ENCODE data around the gene LPP.

The LPP gene

DNA sequence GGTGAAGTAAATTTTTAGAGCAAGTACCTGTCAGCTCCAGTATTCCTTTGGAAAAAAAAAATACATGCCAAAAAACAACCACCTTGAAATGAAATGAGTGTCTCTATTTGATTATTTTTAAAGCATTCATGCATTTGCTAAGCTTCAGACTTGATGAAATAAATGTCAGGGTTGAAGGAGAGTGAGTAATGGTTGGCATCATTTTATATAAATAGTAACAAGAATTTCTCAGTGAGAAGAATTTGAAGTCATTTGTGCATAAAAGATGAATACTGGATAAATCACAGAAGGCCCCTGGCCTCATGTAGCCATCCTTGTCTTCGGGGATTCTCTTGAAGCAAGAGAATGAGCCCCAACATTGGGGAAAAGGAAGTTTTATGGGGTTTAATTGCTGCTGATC lies 318.4 kb downstream of the LPP start:
- no peak for DNase-seq (ENCODE audit: low read depth in 1 of 2, low spot score in 1 of 2)
- TF ChIP-seq JUND (IDR thresholded peaks at IDR 0.05; ENCODE audit: low read depth), result no peak
- in situ Hi-C loops (cut with HindIII; ENCODE audit: low pct_unique_long_range_greater_than_20kb, low sequenced_read_pairs), result no loop called here

DNA sequence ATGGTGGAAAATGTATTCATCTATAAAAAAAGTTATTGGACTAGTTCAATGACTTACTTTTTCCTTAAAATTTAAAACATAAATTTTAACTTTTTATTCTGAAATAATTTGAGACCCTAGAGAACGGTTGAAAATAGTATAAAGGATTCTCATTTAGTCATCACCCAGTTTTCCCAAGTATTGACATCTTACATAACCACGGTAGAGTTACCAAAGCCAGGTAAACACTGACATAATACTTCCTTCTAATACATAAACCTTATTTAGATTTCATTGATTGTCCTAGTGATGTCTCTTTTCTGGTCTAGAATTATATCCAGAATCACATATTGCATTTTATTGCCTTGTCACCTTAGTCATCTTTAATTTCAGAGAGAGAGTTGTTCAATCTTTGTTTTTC lies 319.1 kb downstream of the LPP start:
- in situ Hi-C loops (cut with HindIII; ENCODE audit: low pct_unique_long_range_greater_than_20kb, low sequenced_read_pairs), result no loop called here
- DNase-seq (ENCODE audit: low read depth in 1 of 2, low spot score in 1 of 2), result no peak
- no peak for TF ChIP-seq JUND (IDR thresholded peaks at IDR 0.05; ENCODE audit: low read depth)

DNA sequence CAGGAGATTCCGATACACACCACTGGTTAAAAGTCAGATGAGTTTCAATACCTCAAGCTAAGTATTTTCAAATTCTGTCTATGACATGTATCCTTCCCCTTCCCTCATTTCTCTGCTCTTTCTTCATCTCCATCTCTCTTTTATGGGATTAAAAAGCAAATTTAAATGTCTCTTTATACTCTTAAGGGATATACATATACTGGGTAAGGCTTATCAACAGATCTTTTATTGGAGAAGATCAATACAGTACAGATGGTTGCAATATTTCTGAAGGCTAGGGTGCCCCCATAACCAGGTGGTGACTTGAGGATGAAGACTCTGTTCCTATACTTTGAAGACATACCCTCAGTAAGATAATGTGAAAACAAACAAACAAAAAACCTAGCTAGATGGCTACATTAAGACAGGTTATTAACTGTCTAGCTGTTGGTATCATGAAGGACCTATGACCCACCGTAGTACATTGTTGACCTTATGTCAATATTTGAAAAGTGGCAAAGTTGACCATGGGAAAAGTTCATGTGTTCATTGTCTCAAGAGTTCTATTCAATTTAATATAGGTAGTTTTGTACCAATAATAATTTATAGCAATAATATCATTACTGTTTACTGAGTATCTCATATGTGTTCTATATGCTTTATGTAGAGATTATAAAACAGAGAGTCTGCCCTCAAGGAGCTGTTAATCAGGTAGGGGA lies 319.8 kb downstream of the LPP start:
- DNase-seq (ENCODE audit: low read depth in 1 of 2, low spot score in 1 of 2), result no peak
- TF ChIP-seq JUND (IDR thresholded peaks at IDR 0.05; ENCODE audit: low read depth), result no peak
- in situ Hi-C loops (cut with HindIII; ENCODE audit: low pct_unique_long_range_greater_than_20kb, low sequenced_read_pairs), result no loop called here

DNA sequence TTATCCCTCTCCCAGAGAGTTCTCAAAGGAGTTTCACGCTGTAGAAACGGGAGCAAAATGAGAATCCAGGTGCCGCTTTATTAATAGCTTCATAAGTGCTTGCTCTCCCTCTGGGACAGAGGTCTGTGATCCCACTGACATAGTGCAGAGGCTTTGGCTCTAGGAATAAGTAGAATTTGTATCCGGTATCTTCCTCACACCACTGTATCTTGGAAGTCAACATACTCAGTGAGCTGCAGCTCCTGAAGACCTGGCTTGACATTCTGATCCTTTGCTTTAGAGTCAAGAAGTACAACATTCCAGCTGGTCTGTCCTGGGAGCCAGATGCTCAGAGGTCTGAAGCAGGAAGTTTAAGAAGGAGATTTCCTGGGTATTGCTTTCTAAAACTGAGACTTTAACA lies 323.0 kb downstream of the LPP start:
- in situ Hi-C loops (cut with HindIII; ENCODE audit: low pct_unique_long_range_greater_than_20kb, low sequenced_read_pairs), result no loop called here
- no peak for TF ChIP-seq JUND (IDR thresholded peaks at IDR 0.05; ENCODE audit: low read depth)
- DNase-seq (ENCODE audit: low read depth in 1 of 2, low spot score in 1 of 2), result no peak

DNA sequence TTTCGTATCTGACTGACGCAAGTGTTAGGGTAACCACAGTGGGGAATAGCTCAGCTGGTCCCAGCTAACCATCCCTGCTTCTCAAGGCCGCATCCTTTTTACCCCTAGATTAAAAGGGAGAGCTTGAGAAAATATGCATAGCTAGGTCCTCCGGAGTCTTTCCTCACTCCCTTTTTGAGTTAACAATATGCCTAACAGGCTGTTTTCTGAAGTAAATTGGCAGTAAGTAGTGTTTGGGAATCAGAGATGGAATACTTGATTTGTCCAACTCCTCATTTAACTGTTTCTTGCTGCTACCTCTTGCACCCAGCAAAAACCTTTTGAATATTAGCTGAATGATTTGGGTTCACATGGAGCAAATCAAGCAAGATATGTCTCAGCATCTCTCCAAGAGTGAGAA lies 326.1 kb downstream of the LPP start:
- in situ Hi-C loops (cut with HindIII; ENCODE audit: low pct_unique_long_range_greater_than_20kb, low sequenced_read_pairs), result no loop called here
- TF ChIP-seq JUND (IDR thresholded peaks at IDR 0.05; ENCODE audit: low read depth), result no peak
- no peak for DNase-seq (ENCODE audit: low read depth in 1 of 2, low spot score in 1 of 2)

DNA sequence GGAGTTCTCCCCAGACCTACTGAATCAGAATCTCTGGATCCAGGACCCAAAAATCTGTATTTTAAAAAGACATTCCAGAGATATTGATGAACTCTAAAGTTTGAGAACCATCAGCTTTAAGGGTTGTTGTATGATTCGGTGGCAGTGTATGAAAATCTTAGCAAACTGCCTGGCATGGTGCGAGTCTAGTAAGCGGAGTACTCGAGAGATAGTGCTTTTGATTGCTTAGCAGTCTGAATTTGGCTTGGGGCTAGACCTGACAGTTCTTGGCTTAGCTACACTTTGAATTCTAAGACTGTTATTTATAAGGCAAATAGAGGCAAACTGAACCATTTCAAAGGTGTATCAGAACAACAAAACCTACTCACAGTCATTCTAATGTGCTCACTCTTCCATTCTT lies 329.0 kb downstream of the LPP start:
- TF ChIP-seq JUND (IDR thresholded peaks at IDR 0.05; ENCODE audit: low read depth), result no peak
- no peak for DNase-seq (ENCODE audit: low read depth in 1 of 2, low spot score in 1 of 2)
- in situ Hi-C loops (cut with HindIII; ENCODE audit: low pct_unique_long_range_greater_than_20kb, low sequenced_read_pairs), result no loop called here

DNA sequence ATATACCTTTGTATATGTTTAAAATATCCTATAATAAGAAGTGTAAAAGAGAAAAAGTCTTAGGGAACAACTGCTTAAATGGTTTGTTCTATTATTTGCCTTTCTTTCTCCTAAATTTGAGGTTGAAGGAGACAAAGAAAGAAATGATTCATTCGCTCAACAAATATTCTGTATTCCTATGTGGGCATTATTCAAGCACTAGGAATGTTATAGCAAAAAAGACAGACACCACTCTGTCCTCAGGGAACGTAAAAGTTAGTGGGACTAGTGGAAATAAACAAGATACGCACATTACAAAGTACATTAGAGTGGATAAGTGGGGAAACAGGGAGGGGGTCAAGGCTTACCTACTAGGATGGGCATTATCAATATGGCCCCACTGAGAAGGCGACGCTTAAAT lies 332.2 kb downstream of the LPP start:
- DNase-seq (ENCODE audit: low read depth in 1 of 2, low spot score in 1 of 2), result no peak
- no peak for TF ChIP-seq JUND (IDR thresholded peaks at IDR 0.05; ENCODE audit: low read depth)
- in situ Hi-C loops (cut with HindIII; ENCODE audit: low pct_unique_long_range_greater_than_20kb, low sequenced_read_pairs), result no loop called here

DNA sequence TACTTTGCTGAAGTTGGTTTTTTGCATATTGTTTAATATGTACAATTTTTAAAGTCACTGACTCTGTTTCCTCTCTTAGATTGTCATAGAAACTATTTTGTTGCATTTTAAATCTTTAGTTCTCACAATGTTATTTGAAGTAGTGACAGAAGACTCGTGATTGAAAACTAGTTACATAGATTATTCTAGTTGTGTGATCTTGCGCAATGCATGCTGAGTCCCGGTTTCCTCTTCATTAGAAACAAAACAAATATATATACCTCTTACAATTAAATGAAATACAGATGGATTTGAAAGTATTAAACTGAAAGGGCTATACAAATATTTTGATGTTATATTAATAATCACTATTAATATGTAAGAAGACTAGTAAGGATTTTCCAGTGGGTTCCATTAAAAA lies 333.0 kb downstream of the LPP start:
- in situ Hi-C loops (cut with HindIII; ENCODE audit: low pct_unique_long_range_greater_than_20kb, low sequenced_read_pairs), result no loop called here
- no peak for TF ChIP-seq JUND (IDR thresholded peaks at IDR 0.05; ENCODE audit: low read depth)
- no peak for DNase-seq (ENCODE audit: low read depth in 1 of 2, low spot score in 1 of 2)

DNA sequence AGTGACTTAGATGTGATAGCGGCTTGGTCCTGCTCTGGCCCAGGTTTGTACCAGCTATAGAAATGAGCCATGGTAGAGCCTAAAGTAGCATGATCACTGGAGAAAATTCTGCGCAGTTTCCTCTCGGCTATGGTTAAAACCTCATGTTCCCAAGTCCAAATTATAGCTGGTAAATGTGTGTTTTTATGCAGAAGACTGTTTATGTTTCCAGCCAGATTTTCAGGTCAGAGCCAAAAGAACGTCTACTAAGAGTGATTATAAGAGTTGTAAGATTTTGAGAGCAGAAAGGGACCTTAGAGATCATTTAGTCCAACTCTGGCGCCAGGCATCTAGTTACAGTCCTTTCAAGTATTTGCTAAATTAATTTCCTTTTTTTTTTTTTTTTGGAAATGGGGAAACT lies 333.7 kb downstream of the LPP start:
- in situ Hi-C loops (cut with HindIII; ENCODE audit: low pct_unique_long_range_greater_than_20kb, low sequenced_read_pairs), result no loop called here
- TF ChIP-seq JUND (IDR thresholded peaks at IDR 0.05; ENCODE audit: low read depth), result no peak
- no peak for DNase-seq (ENCODE audit: low read depth in 1 of 2, low spot score in 1 of 2)

DNA sequence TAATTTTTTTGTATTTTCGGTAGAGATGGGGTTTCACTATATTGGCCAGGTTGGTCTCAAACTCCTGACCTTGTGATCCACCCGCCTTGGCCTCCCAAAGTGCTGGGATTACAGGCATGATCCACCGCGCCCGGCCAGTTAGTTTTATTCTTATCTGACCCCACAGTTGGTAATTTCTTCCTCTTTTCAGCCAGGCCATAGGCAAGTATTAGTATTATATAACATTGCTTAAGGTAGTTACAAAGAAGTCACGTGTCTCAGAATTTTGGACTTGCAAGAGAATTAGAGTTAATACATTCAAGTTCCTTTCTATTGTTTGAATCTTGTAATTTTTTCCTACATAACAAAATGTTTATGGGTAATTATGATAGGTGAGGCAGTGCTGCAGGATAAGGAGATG lies 334.8 kb downstream of the LPP start:
- DNase-seq (ENCODE audit: low read depth in 1 of 2, low spot score in 1 of 2), result no peak
- TF ChIP-seq JUND (IDR thresholded peaks at IDR 0.05; ENCODE audit: low read depth), result no peak
- in situ Hi-C loops (cut with HindIII; ENCODE audit: low pct_unique_long_range_greater_than_20kb, low sequenced_read_pairs), result no loop called here

DNA sequence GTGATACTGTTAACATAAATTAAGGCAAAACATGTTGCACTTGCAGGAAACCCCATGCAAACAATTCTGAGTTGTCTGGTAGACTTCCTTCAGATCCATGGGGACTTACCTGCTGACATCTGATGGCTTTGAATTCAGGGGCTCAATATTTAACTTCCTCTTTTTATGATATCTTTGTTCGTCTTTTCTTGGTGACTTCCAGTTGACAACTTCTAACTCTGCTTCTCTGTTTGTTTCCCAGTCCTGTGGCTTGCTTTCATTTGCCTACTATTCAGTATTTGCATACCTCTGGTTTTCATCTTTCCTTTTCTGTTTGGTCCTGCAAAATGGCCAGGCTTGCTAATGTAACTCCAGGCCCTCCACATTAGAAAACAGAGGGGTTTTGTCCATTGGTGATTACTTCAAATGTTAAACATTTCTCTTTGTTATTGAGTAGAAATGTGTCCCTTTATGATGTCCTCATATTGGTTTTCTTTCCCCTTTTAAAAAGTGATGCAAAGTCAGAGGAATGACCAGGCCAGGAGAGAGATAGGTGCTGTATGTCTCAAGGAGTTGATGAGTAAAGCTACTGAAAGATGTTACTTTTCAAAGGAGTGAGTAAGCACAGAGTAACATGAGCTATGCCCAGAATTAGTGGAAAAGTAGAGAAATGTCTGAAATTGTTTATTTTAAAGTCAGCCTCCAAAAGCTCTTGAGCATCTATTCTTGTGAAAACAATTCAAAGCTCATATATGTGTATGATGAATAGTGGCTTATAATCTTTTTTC lies 335.9 kb downstream of the LPP start:
- DNase-seq (ENCODE audit: low read depth in 1 of 2, low spot score in 1 of 2), result no peak
- no peak for TF ChIP-seq JUND (IDR thresholded peaks at IDR 0.05; ENCODE audit: low read depth)
- in situ Hi-C loops (cut with HindIII; ENCODE audit: low pct_unique_long_range_greater_than_20kb, low sequenced_read_pairs), result no loop called here

DNA sequence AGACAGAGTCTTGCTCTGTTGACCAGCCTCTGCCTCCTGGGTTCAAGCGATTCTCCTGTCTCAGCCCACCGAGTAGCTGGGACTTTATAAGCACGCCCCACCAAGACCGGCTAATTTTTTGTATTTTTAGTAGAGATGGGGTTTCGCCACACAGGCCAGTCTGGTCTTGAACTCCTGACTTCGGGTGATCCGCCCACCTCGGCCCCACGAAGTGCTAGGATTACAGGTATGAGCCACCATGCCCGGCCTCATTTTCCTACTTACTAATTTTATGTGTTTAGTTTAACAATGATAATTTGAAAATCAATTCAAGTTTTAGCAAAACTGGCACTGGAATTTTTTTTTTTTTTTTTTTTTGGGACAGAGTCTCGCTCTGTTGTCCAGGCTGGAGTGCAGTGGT lies 336.5 kb downstream of the LPP start:
- no peak for DNase-seq (ENCODE audit: low read depth in 1 of 2, low spot score in 1 of 2)
- in situ Hi-C loops (cut with HindIII; ENCODE audit: low pct_unique_long_range_greater_than_20kb, low sequenced_read_pairs), result no loop called here

DNA sequence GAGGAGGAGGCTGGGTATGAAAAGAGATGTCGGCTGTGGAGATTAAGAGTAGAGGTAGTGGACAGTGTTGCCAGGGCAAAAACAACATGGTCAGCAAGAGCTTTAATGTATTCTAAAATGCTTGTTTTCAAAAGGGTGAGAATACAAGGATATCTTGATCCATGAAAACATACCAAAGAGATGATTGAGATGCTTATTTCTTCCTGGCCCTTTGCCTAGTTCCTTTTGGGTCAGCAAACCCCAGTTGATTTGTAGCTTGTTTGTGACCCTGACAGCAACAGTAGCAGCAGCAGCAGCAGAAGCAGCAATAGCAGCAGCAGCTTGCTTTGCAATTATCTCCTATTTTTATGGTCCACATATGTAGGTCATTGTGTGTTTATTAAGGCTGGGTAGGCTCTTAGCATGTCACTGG lies 337.3 kb downstream of the LPP start:
- TF ChIP-seq JUND (IDR thresholded peaks at IDR 0.05; ENCODE audit: low read depth), result no peak
- peak in 1 of 2 experiments; percentile 42 for DNase-seq (ENCODE audit: low read depth in 1 of 2, low spot score in 1 of 2)
- in situ Hi-C loops (cut with HindIII; ENCODE audit: low pct_unique_long_range_greater_than_20kb, low sequenced_read_pairs), result no loop called here

More for the DNA sequence above, 336.5 kb downstream of the LPP start:
- TF ChIP-seq JUND (IDR thresholded peaks at IDR 0.05; ENCODE audit: low read depth), result no peak
